HG03025 (cell line): ENCODE data around the gene MYL9.

Experiments
- ATAC-seq: cut with Tn5 transposase; IDR thresholded peaks from one replicate; pipeline ENCODE4 v1.9.1; 2021; ENCODE audit warnings: mild to moderate bottlenecking, moderate library complexity; ENCODE audit not compliant: unreplicated experiment, low FRiP score

The MYL9 gene

GRCh38 chr20:36578356-36579041 is 37.2 kb downstream of the MYL9 start:
- ATAC-seq: no peak

GRCh38 chr20:36579996-36580545 is 38.8 kb downstream of the MYL9 start:
- no peak for ATAC-seq

- no peak for ATAC-seq
Measured at GRCh38 chr20:36582322-36582721, 41.0 kb downstream of the MYL9 start.

GRCh38 chr20:36582821-36583220 is 41.5 kb downstream of the MYL9 start:
- ATAC-seq: no peak

GRCh38 chr20:36584018-36584481 is 42.7 kb downstream of the MYL9 start:
- ATAC-seq: no peak

GRCh38 chr20:36585410-36586125 is 44.2 kb downstream of the MYL9 start:
- ATAC-seq: no peak

- no peak for ATAC-seq
Measured at GRCh38 chr20:36587388-36588070, 46.2 kb downstream of the MYL9 start.

- no peak for ATAC-seq
Measured at GRCh38 chr20:36591281-36591680, 50.0 kb downstream of the MYL9 start.

- ATAC-seq: no peak
Measured at GRCh38 chr20:36591854-36592641, 50.7 kb downstream of the MYL9 start.

GRCh38 chr20:36593347-36593929 is 52.1 kb downstream of the MYL9 start:
- no peak for ATAC-seq

GRCh38 chr20:36599912-36600345 is 58.6 kb downstream of the MYL9 start:
- no peak for ATAC-seq
